Skeletal muscle tissue (tissue), 4 donors: ENCODE measurements around the gene SIPA1. TPM values are rescaled to one million over a fixed set of nuclear protein-coding genes. Genes with fewer than 3 reads are reported as not detected.

Experiments
- H3K27ac ChIP-seq: one replicate; pipeline ENCODE4 v1.7.0; 2013; ENCODE audit warnings: mild to moderate bottlenecking, low read depth, low read length, inconsistent platforms
- H3K27me3 ChIP-seq, 3 donors: one replicate each; pipeline ENCODE4 v1.7.0; 2013; ENCODE audit warnings: low read length in 3 of 3; ENCODE audit not compliant: control insufficient read depth in 3 of 3, insufficient read depth in 3 of 3
- H3K36me3 ChIP-seq, 3 donors: one replicate each; pipeline ENCODE4 v1.7.0; 2013; ENCODE audit warnings: low read length in 3 of 3; ENCODE audit not compliant: control insufficient read depth in 3 of 3, insufficient read depth in 3 of 3
- H3K4me1 ChIP-seq, 3 donors: one replicate each; pipeline ENCODE4 v1.7.0; 2013; ENCODE audit warnings: low read length in 3 of 3, mild to moderate bottlenecking in 3 of 3; ENCODE audit not compliant: control insufficient read depth in 3 of 3, insufficient read depth in 3 of 3
- H3K4me3 ChIP-seq, 3 donors: one replicate each; pipeline ENCODE4 v1.7.0; 2013; ENCODE audit warnings: low read length in 3 of 3
- H3K9ac ChIP-seq, 3 donors: one replicate each; pipeline ENCODE4 v1.7.0; 2013; ENCODE audit warnings: low read length in 3 of 3, mild to moderate bottlenecking in 3 of 3, moderate library complexity in 2 of 3, low read depth in 1 of 3
- H3K9me3 ChIP-seq, 3 donors: one replicate each; pipeline ENCODE4 v1.7.0; 2013; ENCODE audit warnings: low read length in 3 of 3; ENCODE audit not compliant: control insufficient read depth in 3 of 3
- total RNA-seq: library from RNA; depleted of rRNA; stranded (reverse); fragments of >200 nt; gene quantifications from one replicate; pipeline ENCODE4 v1.2.3, GENCODE V29; 2014
- donor health status: Osteomylitis.

SIPA1 gene
- total RNA-seq, 1 donor from 2014 or later: 15.7 TPM

- Histone ChIP-seq H3K4me3 (no peak overlapping the region), H3K9ac (peak overlapping the region in 1 of 3 donors; percentile 40), H3K36me3 (peaks cover 18 to 33% (median 22%) of the 10 kb centered on the region in 3 donors), H3K9me3 (no peaks in the 10 kb centered on the region), H3K4me1 (peaks cover 59 to 64% (median 64%) of the 10 kb centered on the region in 3 donors), H3K27ac (no peak overlapping the region), H3K27me3 (no peaks in the 10 kb centered on the region)
Measured at GRCh38 chr11:65609665-65610064, 28.2 kb upstream of the SIPA1 start.

GRCh38 chr11:65610404-65610803 is 27.5 kb upstream of the SIPA1 start:
- no peaks in the 10 kb centered on the region for H3K27me3 ChIP-seq
- H3K4me1 ChIP-seq: peaks cover 59 to 64% (median 64%) of the 10 kb centered on the region in 3 donors
- H3K9me3 ChIP-seq: no peaks in the 10 kb centered on the region
- peak overlapping the region in 1 of 3 donors; percentile 48 for H3K4me3 ChIP-seq
- H3K27ac ChIP-seq: peak overlapping the region; percentile 26
- H3K9ac ChIP-seq: peak overlapping the region in 2 of 3 donors; percentile 47 to 91
- H3K36me3 ChIP-seq: peaks cover 10 to 27% (median 16%) of the 10 kb centered on the region in 3 donors

GRCh38 chr11:65611028-65611757 is 26.7 kb upstream of the SIPA1 start:
- H3K27ac ChIP-seq: peak overlapping the region; percentile 26
- H3K9ac ChIP-seq: peak overlapping the region; percentile 69 to 91 (median 91)
- H3K9me3 ChIP-seq: no peaks in the 10 kb centered on the region
- peak overlapping the region; percentile 90 to 98 (median 95) for H3K4me3 ChIP-seq
- no peaks in the 10 kb centered on the region for H3K27me3 ChIP-seq
- peaks cover 59 to 65% (median 65%) of the 10 kb centered on the region in 3 donors for H3K4me1 ChIP-seq
- H3K36me3 ChIP-seq: peaks cover 2 to 20% (median 10%) of the 10 kb centered on the region in 3 donors

GRCh38 chr11:65611758-65612603 is 25.9 kb upstream of the SIPA1 start:
- H3K9ac ChIP-seq: peak overlapping the region; percentile 69 to 91 (median 91)
- H3K27me3 ChIP-seq: no peaks in the 10 kb centered on the region
- H3K9me3 ChIP-seq: no peaks in the 10 kb centered on the region
- H3K27ac ChIP-seq: peak overlapping the region; percentile 26
- peak overlapping the region; percentile 90 to 98 (median 95) for H3K4me3 ChIP-seq
- H3K4me1 ChIP-seq: peaks cover 63 to 68% (median 67%) of the 10 kb centered on the region in 3 donors
- peaks cover 2 to 20% (median 10%) of the 10 kb centered on the region in 3 donors for H3K36me3 ChIP-seq

GRCh38 chr11:65612691-65613090 is 25.2 kb upstream of the SIPA1 start:
- H3K9me3 ChIP-seq: no peaks in the 10 kb centered on the region
- no peaks in the 10 kb centered on the region for H3K27me3 ChIP-seq
- H3K4me3 ChIP-seq: peak overlapping the region; percentile 90 to 98 (median 95)
- H3K27ac ChIP-seq: peak overlapping the region; percentile 26
- H3K36me3 ChIP-seq: peaks cover 7 to 26% (median 13%) of the 10 kb centered on the region in 3 donors
- peaks cover 63 to 69% (median 67%) of the 10 kb centered on the region in 3 donors for H3K4me1 ChIP-seq
- H3K9ac ChIP-seq: peak overlapping the region; percentile 70 to 91 (median 91)

- peak overlapping the region; percentile 92 for H3K27ac ChIP-seq
- no peaks in the 10 kb centered on the region for H3K9me3 ChIP-seq
- peaks cover 57 to 62% (median 62%) of the 10 kb centered on the region in 3 donors for H3K4me1 ChIP-seq
- H3K4me3 ChIP-seq: peak overlapping the region; percentile 90 to 98 (median 95)
- peak overlapping the region; percentile 91 to 94 (median 91) for H3K9ac ChIP-seq
- no peaks in the 10 kb centered on the region for H3K27me3 ChIP-seq
- H3K36me3 ChIP-seq: peaks cover 11 to 25% (median 17%) of the 10 kb centered on the region in 3 donors
Measured at GRCh38 chr11:65613091-65613928, 24.6 kb upstream of the SIPA1 start.

- Histone ChIP-seq H3K27me3 (no peaks in the 10 kb centered on the region), H3K4me1 (peaks cover 41 to 47% (median 46%) of the 10 kb centered on the region in 3 donors), H3K9me3 (no peaks in the 10 kb centered on the region), H3K4me3 (peak within 1 kb of the TSS; percentile 90 to 98 (median 95)), H3K36me3 (peaks cover 31 to 38% (median 31%) of the 10 kb centered on the region in 3 donors), H3K27ac (peak within 1 kb of the TSS; percentile 92), H3K9ac (peak within 1 kb of the TSS; percentile 91 to 94 (median 91))
Measured at GRCh38 chr11:65615229-65615949, 22.5 kb upstream of the SIPA1 start, which contains the start of gene PCNX3. Gene PCNX3 (plus strand): TSS chr11:65615776. CDS start chr11:65616312, 536 bp downstream.

- peak overlapping the region; percentile 92 for H3K27ac ChIP-seq
- H3K9me3 ChIP-seq: no peaks in the 10 kb centered on the region
- H3K9ac ChIP-seq: peak overlapping the region; percentile 73 to 87 (median 80)
- H3K27me3 ChIP-seq: no peaks in the 10 kb centered on the region
- peaks cover 36 to 40% (median 39%) of the 10 kb centered on the region in 3 donors for H3K4me1 ChIP-seq
- peak overlapping the region; percentile 68 to 80 (median 79) for H3K4me3 ChIP-seq
- H3K36me3 ChIP-seq: peaks cover 36 to 41% (median 36%) of the 10 kb centered on the region in 3 donors
Measured at GRCh38 chr11:65615950-65616574, 21.8 kb upstream of the SIPA1 start.
